GM19455 (cell line): ENCODE measurements around the gene PSORS1C2.

ENCODE experiments used
- ATAC-seq: cut with Tn5 transposase; IDR thresholded peaks from one replicate; pipeline ENCODE4 v1.9.1; 2021; ENCODE audit not compliant: unreplicated experiment

The PSORS1C2 gene

GRCh38 chr6:31142361-31142761, 3.5 kb upstream of the PSORS1C2 start:
- ATAC-seq, result no peak

GRCh38 chr6:31140643-31141042, 1.8 kb upstream of the PSORS1C2 start:
- no peak for ATAC-seq

- ATAC-seq, result no peak
Measured at GRCh38 chr6:31139599-31139998, 733 bp upstream of the PSORS1C2 start.

- ATAC-seq, result no peak
Measured at GRCh38 chr6:31135710-31136109, 3.2 kb downstream of the PSORS1C2 start.

GRCh38 chr6:31132806-31133205, 6.1 kb downstream of the PSORS1C2 start:
- ATAC-seq, result no peak

- ATAC-seq, result no peak
Measured at GRCh38 chr6:31131595-31131994, 7.3 kb downstream of the PSORS1C2 start.

- ATAC-seq, result no peak
Measured at GRCh38 chr6:31130751-31131150, 8.1 kb downstream of the PSORS1C2 start.

- ATAC-seq, result no peak
Measured at GRCh38 chr6:31129130-31129529, 9.7 kb downstream of the PSORS1C2 start.

- no peak for ATAC-seq
Measured at GRCh38 chr6:31128093-31128676, 10.7 kb downstream of the PSORS1C2 start.

GRCh38 chr6:31126396-31127175, 12.3 kb downstream of the PSORS1C2 start:
- ATAC-seq, result no peak

GRCh38 chr6:31125586-31126363, 13.1 kb downstream of the PSORS1C2 start:
- no peak for ATAC-seq

GRCh38 chr6:31125162-31125561, 13.7 kb downstream of the PSORS1C2 start:
- no peak for ATAC-seq

GRCh38 chr6:31122791-31123706, 15.8 kb downstream of the PSORS1C2 start:
- no peak for ATAC-seq

- ATAC-seq, result no peak
Measured at GRCh38 chr6:31121131-31121790, 17.6 kb downstream of the PSORS1C2 start.

- no peak for ATAC-seq
Measured at GRCh38 chr6:31120151-31120915, 18.5 kb downstream of the PSORS1C2 start, which contains the start of gene CDSN. Gene CDSN, minus strand, starts transcription at chr6:31120446. Its CDS starts 27 bp downstream, at chr6:31120419.

GRCh38 chr6:31118178-31118577, 20.7 kb downstream of the PSORS1C2 start:
- no peak for ATAC-seq

GRCh38 chr6:31116661-31117385, 22.0 kb downstream of the PSORS1C2 start:
- ATAC-seq, result no peak

GRCh38 chr6:31115941-31116560, 22.8 kb downstream of the PSORS1C2 start:
- no peak for ATAC-seq
